NCI-H1105 treated with DMSO at 0.1 percent for 48 hours (cell line): Measurements from ENCODE around the gene CRACDL.
"Not testable (repeated sequence)": the region's sequence is repeated elsewhere in the genome, so short reads cannot be mapped to it uniquely, and the experiment has no call there.

Experiments
- DNase-seq: peaks from one replicate; lab custom pipeline; 2025; lab: John Stamatoyannopoulos, UW

The CRACDL gene

GRCh38 chr2:98776136-98776535 is 159.9 kb downstream of the CRACDL start:
- DNase-seq: no peak

GRCh38 chr2:98775146-98775986 is 160.7 kb downstream of the CRACDL start:
- DNase-seq: peak; percentile 73

GRCh38 chr2:98773907-98774306 is 162.1 kb downstream of the CRACDL start:
- no peak for DNase-seq

- DNase-seq: no peak
Observed at GRCh38 chr2:98773169-98773568, 162.9 kb downstream of the CRACDL start.

GRCh38 chr2:98772536-98772935 is 163.5 kb downstream of the CRACDL start:
- DNase-seq: no peak

- DNase-seq: no peak
Observed at GRCh38 chr2:98771721-98772524, 164.1 kb downstream of the CRACDL start.

GRCh38 chr2:98771264-98771663 is 164.8 kb downstream of the CRACDL start:
- DNase-seq: no peak

GRCh38 chr2:98769784-98770183 is 166.2 kb downstream of the CRACDL start:
- DNase-seq: peak; percentile 92

GRCh38 chr2:98769114-98769476 is 166.9 kb downstream of the CRACDL start:
- DNase-seq: peak; percentile 24

GRCh38 chr2:98768384-98769113 is 167.5 kb downstream of the CRACDL start:
- no peak for DNase-seq

GRCh38 chr2:98764499-98764898 is 171.5 kb downstream of the CRACDL start:
- no peak for DNase-seq

GRCh38 chr2:98763209-98763951 is 172.6 kb downstream of the CRACDL start:
- no peak for DNase-seq

GRCh38 chr2:98761909-98762308 is 174.1 kb downstream of the CRACDL start:
- no peak for DNase-seq

GRCh38 chr2:98761267-98761781 is 174.7 kb downstream of the CRACDL start:
- no peak for DNase-seq

- DNase-seq: no peak
Observed at GRCh38 chr2:98759827-98760625, 176.0 kb downstream of the CRACDL start.

GRCh38 chr2:98759338-98759737 is 176.7 kb downstream of the CRACDL start:
- no peak for DNase-seq

GRCh38 chr2:98757904-98758421 is 178.1 kb downstream of the CRACDL start:
- no peak for DNase-seq

- DNase-seq: no peak
Observed at GRCh38 chr2:98753801-98754200, 182.2 kb downstream of the CRACDL start.

GRCh38 chr2:98752711-98753110 is 183.3 kb downstream of the CRACDL start:
- not testable (repeated sequence) for DNase-seq

- DNase-seq: no peak
Observed at GRCh38 chr2:98751748-98752147, 184.3 kb downstream of the CRACDL start.
